ENCODE measurements around the gene LTBP3.

The LTBP3 gene

DNA sequence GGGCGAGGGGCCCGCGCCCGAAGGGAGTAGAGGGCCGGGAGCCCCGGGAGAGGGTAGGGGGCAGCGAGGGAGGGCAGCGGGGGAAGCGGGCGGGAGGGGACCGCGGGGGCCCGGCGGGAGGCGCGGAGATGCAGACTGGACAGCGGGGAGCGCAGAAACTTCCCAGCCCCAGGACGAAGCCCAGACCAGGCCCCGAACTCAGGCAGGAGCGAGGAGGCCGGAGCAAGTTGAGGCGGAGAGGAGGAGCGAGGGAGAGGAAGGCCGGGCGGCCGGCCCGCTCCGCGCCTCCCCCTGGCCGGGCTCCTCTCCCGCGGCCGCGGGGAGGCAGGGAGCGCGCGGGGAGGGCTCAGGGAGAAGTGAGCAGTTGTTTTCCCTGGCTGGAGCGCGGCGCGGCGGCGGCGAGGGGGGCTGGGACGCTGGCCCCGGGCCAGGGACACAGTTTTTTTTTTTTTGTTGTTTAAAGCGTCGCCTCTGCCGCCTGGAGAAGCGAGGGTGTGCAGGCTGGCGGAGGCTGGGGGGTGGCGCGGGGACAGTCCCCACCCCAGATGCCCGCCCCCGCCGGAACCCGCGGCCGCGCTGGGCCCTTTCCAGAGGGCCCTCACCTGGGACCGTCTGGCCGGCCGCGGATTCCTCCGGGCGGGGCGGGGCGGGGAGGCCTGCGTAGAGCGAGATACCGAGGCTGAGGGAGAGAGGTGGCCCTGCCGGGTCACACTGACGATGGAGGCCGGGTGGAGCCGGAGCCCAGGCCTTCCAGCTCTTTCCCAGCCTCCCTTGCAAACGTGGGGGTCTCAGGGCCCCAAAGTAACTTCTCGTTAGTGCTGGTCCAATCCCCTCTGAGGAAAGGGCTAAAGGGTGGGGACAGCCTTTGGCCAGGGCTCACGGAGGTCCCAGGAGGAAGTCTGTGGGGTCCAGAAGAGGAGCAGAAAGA lies at the start of gene LTBP3:
Gene LTBP3 (minus strand): TSS at position 358 of the 928 bp plus-strand sequence. CDS start 400 bp downstream, outside the sequence.
- TF ChIP-seq, protein P1, sequence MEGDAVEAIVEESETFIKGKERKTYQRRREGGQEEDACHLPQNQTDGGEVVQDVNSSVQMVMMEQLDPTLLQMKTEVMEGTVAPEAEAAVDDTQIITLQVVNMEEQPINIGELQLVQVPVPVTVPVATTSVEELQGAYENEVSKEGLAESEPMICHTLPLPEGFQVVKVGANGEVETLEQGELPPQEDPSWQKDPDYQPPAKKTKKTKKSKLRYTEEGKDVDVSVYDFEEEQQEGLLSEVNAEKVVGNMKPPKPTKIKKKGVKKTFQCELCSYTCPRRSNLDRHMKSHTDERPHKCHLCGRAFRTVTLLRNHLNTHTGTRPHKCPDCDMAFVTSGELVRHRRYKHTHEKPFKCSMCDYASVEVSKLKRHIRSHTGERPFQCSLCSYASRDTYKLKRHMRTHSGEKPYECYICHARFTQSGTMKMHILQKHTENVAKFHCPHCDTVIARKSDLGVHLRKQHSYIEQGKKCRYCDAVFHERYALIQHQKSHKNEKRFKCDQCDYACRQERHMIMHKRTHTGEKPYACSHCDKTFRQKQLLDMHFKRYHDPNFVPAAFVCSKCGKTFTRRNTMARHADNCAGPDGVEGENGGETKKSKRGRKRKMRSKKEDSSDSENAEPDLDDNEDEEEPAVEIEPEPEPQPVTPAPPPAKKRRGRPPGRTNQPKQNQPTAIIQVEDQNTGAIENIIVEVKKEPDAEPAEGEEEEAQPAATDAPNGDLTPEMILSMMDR (IDR thresholded peaks at IDR 0.05; ENCODE audit: low read depth, low read length, missing control alignments) = no peak
- peak within 1 kb of the TSS; percentile 24 for H3K4me3 ChIP-seq (ENCODE audit: low read depth, low read length)
- no peak for DNase-seq (ENCODE audit: low read depth)

DNA sequence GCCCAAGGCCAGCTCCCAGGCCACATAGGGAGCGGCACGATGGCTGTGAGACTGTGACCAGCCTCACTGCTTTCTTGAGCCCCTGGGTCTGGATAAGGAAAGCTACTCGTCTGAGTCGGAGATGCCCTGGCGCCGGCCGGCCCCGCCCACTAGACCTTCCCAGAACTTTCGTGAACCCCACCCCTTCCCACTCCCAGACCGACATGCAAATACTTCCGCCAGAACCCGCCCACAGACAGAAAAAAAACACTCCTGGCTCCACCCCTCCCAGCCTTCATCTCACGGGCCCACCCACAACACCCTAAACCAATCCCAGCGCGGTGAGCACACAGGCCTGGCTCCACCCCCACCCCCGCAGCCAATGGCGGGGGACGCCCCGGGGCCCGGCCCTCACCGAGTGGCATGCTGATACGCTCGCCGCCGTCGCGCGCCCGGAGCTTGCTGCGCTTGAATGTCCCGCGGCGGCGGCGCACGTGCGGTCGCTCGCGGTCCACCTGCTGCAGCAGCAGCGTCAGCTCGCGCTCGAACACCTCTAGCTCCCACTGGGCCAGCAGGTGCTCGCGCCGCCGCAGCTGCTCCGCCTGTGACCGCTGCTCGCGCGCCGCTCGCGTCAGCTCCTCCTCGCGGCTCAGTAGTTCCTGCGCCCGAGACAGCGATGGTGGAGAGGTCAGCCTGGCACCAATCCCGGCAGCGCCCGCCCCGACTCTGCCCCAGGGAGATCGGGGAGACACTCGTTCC lies 48.9 kb upstream of the LTBP3 start:
- TF ChIP-seq, protein P1 (IDR thresholded peaks at IDR 0.05; ENCODE audit: low read depth, low read length, missing control alignments) = no peak
- DNase-seq (ENCODE audit: low read depth) = no peak
- H3K4me3 ChIP-seq (ENCODE audit: low read depth, low read length) = no peak overlapping the region

DNA sequence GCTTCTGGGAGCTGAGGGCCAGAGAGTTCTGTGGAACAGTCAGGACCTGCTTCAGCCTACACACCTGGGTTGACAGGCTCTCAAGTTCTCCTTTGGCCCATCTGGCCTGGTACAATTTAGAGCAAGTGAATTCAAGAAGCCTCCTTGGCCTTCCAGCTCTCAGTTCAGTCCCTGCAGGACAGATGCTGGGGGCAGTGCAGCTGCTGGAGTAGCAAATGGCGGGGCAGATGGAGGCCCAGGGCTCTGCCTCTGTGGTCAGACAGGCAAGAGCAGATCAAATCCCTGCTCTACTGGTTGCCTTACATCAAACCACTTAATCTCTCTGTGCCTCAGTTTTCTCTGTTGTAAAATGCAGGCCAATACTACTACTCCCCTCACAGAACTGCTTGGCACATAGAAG lies 46.1 kb upstream of the LTBP3 start:
- no peak overlapping the region for H3K4me3 ChIP-seq (ENCODE audit: low read depth, low read length)
- no peak for DNase-seq (ENCODE audit: low read depth)
- TF ChIP-seq, protein P1 (IDR thresholded peaks at IDR 0.05; ENCODE audit: low read depth, low read length, missing control alignments) = no peak

DNA sequence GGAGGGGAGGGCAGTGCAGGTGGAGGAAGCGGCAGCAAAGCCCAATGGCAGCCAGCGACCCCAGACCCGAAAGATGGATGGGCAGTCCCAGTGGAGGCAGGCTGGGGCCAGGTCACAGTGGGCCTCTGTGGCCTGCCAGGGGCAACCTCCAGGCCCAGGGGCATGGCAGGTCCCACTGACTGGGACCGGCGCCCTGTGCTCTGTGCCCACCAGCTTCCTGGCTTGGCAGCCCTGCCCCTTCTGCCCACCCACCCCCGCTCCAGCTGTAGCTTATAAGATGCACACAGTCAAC lies 41.7 kb upstream of the LTBP3 start:
- no peak for DNase-seq (ENCODE audit: low read depth)
- TF ChIP-seq, protein P1 (IDR thresholded peaks at IDR 0.05; ENCODE audit: low read depth, low read length, missing control alignments) = no peak
- H3K4me3 ChIP-seq (ENCODE audit: low read depth, low read length) = no peak overlapping the region

DNA sequence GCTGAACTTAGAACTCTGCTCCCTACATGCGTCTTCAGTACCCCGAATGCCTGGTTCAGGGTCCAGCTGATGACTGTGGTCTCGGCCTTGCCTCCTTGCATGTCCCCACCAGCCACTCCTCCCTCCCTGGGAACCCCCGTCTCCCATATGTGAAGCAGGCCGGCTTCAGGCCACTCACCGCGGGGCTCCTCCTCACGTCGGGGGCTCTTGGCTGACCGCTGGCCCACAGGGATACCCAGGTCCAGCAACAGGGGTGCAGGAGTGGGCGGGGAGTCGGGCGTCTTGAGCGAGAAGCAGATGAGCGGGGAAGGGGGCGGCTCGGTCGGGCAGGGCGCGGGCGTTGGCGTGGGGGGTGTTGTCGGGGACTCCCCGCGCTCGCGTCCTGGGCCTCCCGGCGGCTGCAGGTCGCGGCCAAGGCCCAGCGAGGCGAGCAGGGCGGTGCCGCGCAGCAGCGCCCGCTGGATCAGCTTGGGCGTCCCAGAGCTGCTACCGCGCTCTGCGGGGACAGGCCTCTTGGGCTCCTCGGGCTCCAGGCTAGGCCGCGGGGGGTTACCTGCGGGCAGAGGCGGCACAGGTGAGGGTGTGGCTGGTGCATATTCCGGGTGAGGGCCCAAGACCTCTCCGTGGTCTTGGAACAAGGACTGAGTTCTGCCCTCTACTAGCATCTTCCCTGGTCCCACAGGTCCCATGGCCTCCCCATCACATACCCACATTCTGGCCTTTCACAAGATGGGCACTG lies 41.2 kb upstream of the LTBP3 start:
- no peak for DNase-seq (ENCODE audit: low read depth)
- no peak overlapping the region for H3K4me3 ChIP-seq (ENCODE audit: low read depth, low read length)
- TF ChIP-seq, protein P1 (IDR thresholded peaks at IDR 0.05; ENCODE audit: low read depth, low read length, missing control alignments) = no peak

DNA sequence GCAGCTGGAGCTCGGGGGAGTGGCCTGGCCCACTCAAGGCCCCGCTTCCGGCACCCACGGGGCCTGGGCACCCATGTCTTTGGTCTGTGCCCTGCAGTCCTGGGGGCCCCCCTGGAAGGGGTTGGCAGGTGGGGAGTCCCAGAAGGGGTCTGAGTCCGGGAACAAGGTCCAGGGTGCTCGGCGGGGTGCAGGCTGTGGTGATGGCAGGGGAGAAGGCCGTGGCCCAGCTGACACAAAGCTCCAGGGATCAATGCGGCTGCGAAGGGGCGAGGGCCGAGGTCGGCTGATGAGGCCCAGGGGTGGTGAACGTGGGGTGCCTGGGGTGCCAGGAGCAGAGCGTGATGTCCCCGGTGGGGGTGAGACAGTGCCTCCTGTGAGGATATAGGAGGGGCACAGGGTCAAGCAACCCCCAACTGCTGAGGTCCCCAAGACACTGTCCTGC lies 40.1 kb upstream of the LTBP3 start:
- TF ChIP-seq, protein P1 (IDR thresholded peaks at IDR 0.05; ENCODE audit: low read depth, low read length, missing control alignments) = no peak
- DNase-seq (ENCODE audit: low read depth) = no peak
- no peak overlapping the region for H3K4me3 ChIP-seq (ENCODE audit: low read depth, low read length)
